Heart right ventricle (tissue), 16 donors: ENCODE data around the gene KAT14. TPM values are rescaled to one million over a fixed set of nuclear protein-coding genes. Genes with fewer than 3 reads are reported as not detected.

Experiments
- ATAC-seq, 8 donors: fragments of 200-7000 bp; cut with Tn5 transposase; one replicate each; pipeline ENCODE4 v1.9.1; 2020; ENCODE audit warnings: mild to moderate bottlenecking in 8 of 8, moderate library complexity in 8 of 8, moderate number of reproducible peaks in 1 of 8
- DNase-seq, 2 donors: peaks; one replicate each; pipeline ENCODE4 v3.0.0-alpha.2; 2020
- H3K27ac ChIP-seq, 10 donors: fragments of 200-600 bp; sonication (generic) in 2 of 10; one replicate each; pipeline versions ENCODE4 v1.5.0 to v1.8.0; 2020 to 2022; ENCODE audit warnings: mild to moderate bottlenecking in 3 of 10
- H3K27me3 ChIP-seq, 7 donors: fragments of 200-600 bp; one replicate each; pipeline ENCODE4 v1.8.0; 2021 to 2022; ENCODE audit warnings: mild to moderate bottlenecking in 2 of 7
- H3K36me3 ChIP-seq, 9 donors: fragments of 200-600 bp; sonication (generic) in 1 of 9; one replicate each; pipeline versions ENCODE4 v1.5.0 to v1.8.0; 2020 to 2022; ENCODE audit warnings: mild to moderate bottlenecking in 2 of 9
- H3K4me1 ChIP-seq, 9 donors: fragments of 200-600 bp; sonication (generic) in 1 of 9; one replicate each; pipeline versions ENCODE4 v1.5.0 to v1.8.0; 2020 to 2022; ENCODE audit warnings: mild to moderate bottlenecking in 4 of 9
- H3K4me3 ChIP-seq, 10 donors: fragments of 200-600 bp; sonication (generic) in 2 of 10; one replicate each; pipeline versions ENCODE4 v1.5.0 to v1.8.0; 2020 to 2022; ENCODE audit warnings: mild to moderate bottlenecking in 7 of 10, moderate library complexity in 2 of 10
- H3K9me3 ChIP-seq, 11 donors: fragments of 200-600 bp in 10 of 11; sonication (generic) in 2 of 11; one replicate each; pipeline versions ENCODE4 v1.5.0 to v1.8.0; 2013 to 2022; ENCODE audit warnings: mild to moderate bottlenecking in 2 of 11, control low read depth in 1 of 11, moderate library complexity in 1 of 11
- WGBS, 2 donors: extraction: QIAGEN DNeasy Blood & Tissue Kit; methylation state at CpG; one replicate each; pipeline ENCODE4 v1.1.7; 2013; ENCODE audit warnings: inconsistent platforms in 1 of 2; 5-methylcytosine and 5-hydroxymethylcytosine counted together
- intact Hi-C, 10 donors: fragments of 100-400 bp; cut with DNase I; formaldehyde crosslinking; loops; one replicate each; pipeline versions ENCODE4 v1.11.1 to v1.14.2; 2022
- polyA plus RNA-seq, 2 donors: library from polyadenylated mRNA; stranded (reverse); fragments of 200-250 nt; gene quantifications; one replicate each; pipeline ENCODE4 v1.2.3, GENCODE V29; 2013
- total RNA-seq, 10 donors: library from RNA; stranded (reverse); fragmentation: NEBNext Ultra II Directional in 3 of 10; extraction: Animal tissue kit (Norgen Biotek cat#: 25700) in 3 of 10; gene quantifications; one replicate each; pipeline versions ENCODE4 v1.2.1 to v1.2.4, GENCODE V29; 2021 to 2023
- TF ChIP-seq, protein P1 (sequence below), 9 donors: fragments of 200-600 bp; sonication (generic) in 2 of 9; IDR thresholded peaks; one replicate each; pipeline versions ENCODE4 v1.5.0 to v1.8.0; 2021 to 2022; ENCODE audit warnings: antibody characterized with exemption in 9 of 9, mild to moderate bottlenecking in 5 of 9, moderate library complexity in 1 of 9
- donor health status: Arrhythmogenic right ventricular cardiomyopathy.
- donor health status: ischemic (EF 13 %, LVEDD 7.1; RV severe dilation, severe dysfunction).
- donor health status: healthy with polysubstance abuse.
- donor health status: DM: no; HTN: yes; CAD: no.
- donor health status: DM: no; HTN: no; CAD: no.
- donor health status: ischemic (EF 25% LVEDD 6.9; RV normal size, moderate dysfunction).
- donor health status: ischemic (EF 25% LVEDD 5.7; RV mildly dilated, moderate dysfunction).
- donor health status: healthy.
- donor health status: DM: yes; HTN: yes; CAD: no.
- donor health status: Ischemic cardiomyopathy.
- donor health status: ischemic (EF 35%, LVEDD 5.7; RV mildly dilated, moderate dysfunction).
- donor health status: nonischemic (EF 11% LVEDD 7.7; RV severe dilation, severe dysfunction).
- donor health status: DM: yes; HTN: yes; CAD: no.
- donor health status: PGD.
- donor health status: ischemic (EF 29% LVEDD 5.4; RV normal size, mild dysfunction).
- donor health status: nonischemic (EF 23%, LVEDD 6.1; RV moderate dilation, normal function).

Gene KAT14
- total and polyA plus RNA-seq, 12 donors, result 4.2 to 16.5 (median 10.1) TPM

- Histone ChIP-seq H3K27ac (no peak overlapping the region), H3K4me1 (peaks cover 0 to 21% (median 0%) of the 10 kb centered on the region in 9 donors), H3K9me3 (no peaks in the 10 kb centered on the region), H3K4me3 (no peak overlapping the region), H3K36me3 (peaks cover 0 to 77% (median 11%) of the 10 kb centered on the region in 9 donors), H3K27me3 (no peaks in the 10 kb centered on the region)
- WGBS, 2 donors, result 62 to 69% methylated on average over 3 of the region's 3 CpGs
- intact Hi-C loops, result no loop called here
- no peak for ATAC-seq
- no peak for DNase-seq
- TF ChIP-seq, protein P1, sequence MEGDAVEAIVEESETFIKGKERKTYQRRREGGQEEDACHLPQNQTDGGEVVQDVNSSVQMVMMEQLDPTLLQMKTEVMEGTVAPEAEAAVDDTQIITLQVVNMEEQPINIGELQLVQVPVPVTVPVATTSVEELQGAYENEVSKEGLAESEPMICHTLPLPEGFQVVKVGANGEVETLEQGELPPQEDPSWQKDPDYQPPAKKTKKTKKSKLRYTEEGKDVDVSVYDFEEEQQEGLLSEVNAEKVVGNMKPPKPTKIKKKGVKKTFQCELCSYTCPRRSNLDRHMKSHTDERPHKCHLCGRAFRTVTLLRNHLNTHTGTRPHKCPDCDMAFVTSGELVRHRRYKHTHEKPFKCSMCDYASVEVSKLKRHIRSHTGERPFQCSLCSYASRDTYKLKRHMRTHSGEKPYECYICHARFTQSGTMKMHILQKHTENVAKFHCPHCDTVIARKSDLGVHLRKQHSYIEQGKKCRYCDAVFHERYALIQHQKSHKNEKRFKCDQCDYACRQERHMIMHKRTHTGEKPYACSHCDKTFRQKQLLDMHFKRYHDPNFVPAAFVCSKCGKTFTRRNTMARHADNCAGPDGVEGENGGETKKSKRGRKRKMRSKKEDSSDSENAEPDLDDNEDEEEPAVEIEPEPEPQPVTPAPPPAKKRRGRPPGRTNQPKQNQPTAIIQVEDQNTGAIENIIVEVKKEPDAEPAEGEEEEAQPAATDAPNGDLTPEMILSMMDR (IDR thresholded peaks at IDR 0.05), result no peak
Measured at GRCh38 chr20:18165553-18165952, 27.9 kb downstream of the KAT14 start.

DNA sequence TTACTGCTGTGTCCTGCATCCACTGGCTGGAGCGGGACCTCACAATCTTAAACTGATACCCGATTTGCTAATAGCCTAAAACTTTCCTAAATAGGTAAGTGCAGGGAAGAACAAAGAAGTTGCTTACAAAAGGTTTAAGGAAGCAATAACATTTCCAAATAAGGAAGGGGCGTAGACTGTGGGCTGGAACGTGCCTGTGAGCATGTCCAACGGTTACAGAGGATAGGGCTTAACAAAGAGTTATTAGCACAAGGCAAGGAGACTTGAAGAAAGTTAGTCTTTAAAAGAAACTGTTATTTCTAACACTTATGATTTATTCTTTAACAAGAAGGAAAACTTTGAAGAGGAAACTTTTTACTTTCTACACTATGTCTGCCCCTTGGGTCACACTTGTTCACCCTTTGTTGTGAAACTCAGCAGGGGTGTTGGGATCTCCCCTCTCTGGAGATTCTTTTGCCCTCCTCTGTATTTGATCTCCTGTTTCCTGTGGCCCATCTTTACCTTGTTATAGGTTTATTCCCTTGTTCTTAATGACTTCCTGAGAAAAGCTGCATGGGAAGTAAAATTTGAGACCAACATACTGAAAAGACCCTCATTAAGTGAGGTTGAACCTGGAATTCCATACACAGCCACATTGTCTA lies 28.7 kb downstream of the KAT14 start:
- no peak overlapping the region for H3K4me3 ChIP-seq
- no peaks in the 10 kb centered on the region for H3K9me3 ChIP-seq
- TF ChIP-seq, protein P1 (IDR thresholded peaks at IDR 0.05), result no peak
- intact Hi-C loops, result no loop called here
- DNase-seq (no peak), ATAC-seq (no peak)
- H3K4me1 ChIP-seq, result peaks cover 0 to 21% (median 0%) of the 10 kb centered on the region in 9 donors
- 81 to 84% methylated on average over 5 of the region's 5 CpGs for WGBS, 2 donors
- H3K27me3 ChIP-seq, result no peaks in the 10 kb centered on the region
- H3K36me3 ChIP-seq, result peaks cover 0 to 77% (median 9%) of the 10 kb centered on the region in 9 donors
- H3K27ac ChIP-seq, result no peak overlapping the region

- no peak for DNase-seq
- H3K27me3 ChIP-seq, result no peaks in the 10 kb centered on the region
- peaks cover 0 to 77% (median 9%) of the 10 kb centered on the region in 9 donors for H3K36me3 ChIP-seq
- H3K9me3 ChIP-seq, result no peaks in the 10 kb centered on the region
- intact Hi-C loops, result no loop called here
- WGBS, 2 donors, result 91 to 97% methylated on average over 1 of the region's 1 CpG
- ATAC-seq, result no peak
- H3K4me3 ChIP-seq, result no peak overlapping the region
- H3K4me1 ChIP-seq, result peaks cover 0 to 21% (median 0%) of the 10 kb centered on the region in 9 donors
- TF ChIP-seq, protein P1 (IDR thresholded peaks at IDR 0.05), result no peak
- H3K27ac ChIP-seq, result no peak overlapping the region
Measured at GRCh38 chr20:18166950-18167349, 29.3 kb downstream of the KAT14 start.

DNA sequence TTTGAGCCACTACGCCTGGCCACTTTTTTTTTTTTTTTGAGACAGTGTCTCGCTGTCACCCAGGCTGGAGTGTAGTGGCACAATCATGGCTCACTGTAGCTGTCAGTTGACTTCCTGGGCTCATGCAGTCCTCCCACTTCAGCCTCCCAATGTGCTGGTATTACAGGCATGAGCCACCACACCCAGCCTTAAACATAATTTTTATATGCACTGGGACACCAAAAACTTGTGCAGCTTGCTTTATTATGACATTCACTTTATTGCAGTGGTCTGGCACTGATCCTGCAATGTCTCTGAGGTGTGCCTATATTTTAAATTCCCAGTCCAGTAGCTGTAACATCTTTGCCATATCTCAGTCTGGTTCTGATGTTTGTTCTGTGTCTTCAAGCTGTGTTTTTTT lies 34.7 kb downstream of the KAT14 start:
- Histone ChIP-seq H3K27ac (no peak overlapping the region), H3K9me3 (no peaks in the 10 kb centered on the region), H3K36me3 (peaks cover 0 to 74% (median 0%) of the 10 kb centered on the region in 9 donors), H3K4me1 (peaks cover 0 to 6% (median 0%) of the 10 kb centered on the region in 9 donors), H3K27me3 (no peaks in the 10 kb centered on the region), H3K4me3 (no peak overlapping the region)
- ATAC-seq (no peak), DNase-seq (no peak)
- 100% methylated on average over 2 of the region's 2 CpGs for WGBS, 2 donors
- TF ChIP-seq, protein P1 (IDR thresholded peaks at IDR 0.05), result no peak
- intact Hi-C loops, result no loop called here
